ENCODE measurements around the gene R3HDM2.

R3HDM2 gene

DNA sequence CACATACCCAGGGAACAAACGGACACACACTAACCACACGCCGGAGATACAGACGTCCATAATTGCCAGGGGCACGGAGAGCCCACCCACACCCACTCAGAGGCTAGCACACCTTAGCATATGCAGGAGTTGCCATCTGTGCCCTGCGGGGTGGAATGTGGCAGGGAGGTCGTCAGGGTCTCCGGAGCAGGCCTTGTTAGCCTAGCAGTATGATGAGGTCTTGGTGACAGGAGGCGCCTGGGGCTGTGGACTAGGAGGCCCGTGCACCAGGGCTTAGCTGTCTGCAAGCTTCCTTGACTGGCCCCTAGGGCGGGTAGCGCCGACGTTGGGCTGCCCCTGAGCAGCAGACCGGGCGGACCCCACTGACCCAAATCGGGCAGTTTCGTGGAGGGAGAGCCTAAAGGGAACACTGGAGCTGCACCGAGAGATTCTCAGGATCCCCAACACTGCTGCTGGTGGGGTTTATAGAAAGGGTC lies 189.9 kb downstream of the R3HDM2 start:
- Mint-ChIP-seq H3K27ac (peak overlapping the region; percentile 93), H3K27me3 (peaks cover 68% of the 10 kb centered on the region)

DNA sequence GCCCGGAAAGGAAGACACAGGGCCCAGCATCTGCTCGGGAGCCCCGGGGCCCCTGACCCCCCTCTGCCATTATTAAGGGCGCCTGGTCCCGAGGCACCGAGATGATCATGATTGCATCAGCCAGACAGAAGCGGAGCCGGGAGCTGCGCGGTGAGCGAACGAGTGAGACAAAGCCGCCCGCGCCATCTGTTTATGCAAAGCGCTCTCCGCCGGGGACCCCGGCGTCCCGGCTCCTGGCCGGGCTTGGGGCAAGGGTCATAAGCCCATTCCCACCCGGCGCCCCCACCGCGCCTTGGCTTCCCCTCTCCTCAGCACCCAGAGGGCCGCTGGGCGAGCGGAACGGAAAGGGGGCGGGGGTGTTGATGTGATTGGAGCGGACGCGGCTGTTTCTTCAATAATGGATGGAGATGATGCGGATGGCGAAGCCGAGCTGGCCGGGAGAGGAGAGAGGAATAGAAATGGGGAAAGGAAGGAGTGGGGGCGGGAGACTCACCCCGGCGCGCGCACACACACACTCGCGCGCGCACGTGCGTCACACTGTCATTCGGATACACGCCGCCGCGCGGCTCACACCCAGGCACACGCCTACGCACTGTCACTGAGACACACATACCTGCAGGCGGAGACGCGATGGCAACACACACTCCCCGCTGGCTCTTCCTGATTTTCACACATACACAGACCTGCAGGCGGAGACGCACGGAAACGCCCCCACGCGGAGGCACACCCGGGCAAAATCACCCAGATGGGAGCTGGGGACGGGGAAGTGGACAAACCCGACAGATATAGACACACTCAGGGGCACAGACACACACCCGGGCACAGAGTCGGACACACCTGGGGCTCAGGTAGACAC lies 190.5 kb downstream of the R3HDM2 start:
- Mint-ChIP-seq H3K4me1 (ENCODE audit: low read depth) (peaks cover 80% of the 10 kb centered on the region), H3K36me3 (ENCODE audit: low read depth) (peaks cover 2% of the 10 kb centered on the region)

More for the DNA sequence above, 189.9 kb downstream of the R3HDM2 start:
- H3K36me3 Mint-ChIP-seq (ENCODE audit: low read depth), result no peaks in the 10 kb centered on the region
- peaks cover 77% of the 10 kb centered on the region for H3K4me1 Mint-ChIP-seq (ENCODE audit: low read depth)
- H3K9me3 Mint-ChIP-seq, result no peaks in the 10 kb centered on the region
- H3K4me3 Mint-ChIP-seq, result peak overlapping the region; percentile 88

DNA sequence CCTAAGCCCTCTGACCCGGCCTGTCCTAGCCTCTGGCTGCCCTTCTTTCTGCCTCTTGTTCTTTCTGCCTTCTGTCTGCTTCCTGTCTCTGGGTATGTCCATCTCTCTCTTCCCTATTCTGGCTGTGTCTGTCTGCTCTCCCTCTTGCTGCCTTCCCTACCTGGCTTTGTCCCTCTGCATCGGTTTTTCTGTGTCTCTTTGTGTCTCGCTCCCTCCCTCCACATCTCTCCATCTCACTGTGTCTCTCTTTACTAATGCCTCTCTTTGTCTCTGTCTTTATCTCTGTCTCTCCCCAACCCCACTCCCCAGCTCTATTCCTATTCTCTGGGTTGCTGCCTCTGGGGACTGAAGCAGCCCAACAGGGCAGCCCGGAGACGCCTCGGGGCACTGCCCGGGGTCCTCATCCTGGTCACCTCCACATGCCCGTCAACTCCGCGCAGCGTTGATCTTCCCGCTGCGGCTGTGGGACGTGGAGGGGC lies 191.2 kb downstream of the R3HDM2 start:
- Mint-ChIP-seq H3K4me1 (ENCODE audit: low read depth) (peaks cover 84% of the 10 kb centered on the region), H3K4me3 (peak overlapping the region; percentile 88), H3K36me3 (ENCODE audit: low read depth) (peaks cover 6% of the 10 kb centered on the region)

More for the DNA sequence above, 190.5 kb downstream of the R3HDM2 start:
- H3K4me3 Mint-ChIP-seq, result peak overlapping the region; percentile 88
- H3K9me3 Mint-ChIP-seq, result no peaks in the 10 kb centered on the region
- peak overlapping the region; percentile 93 for H3K27ac Mint-ChIP-seq
- peaks cover 68% of the 10 kb centered on the region for H3K27me3 Mint-ChIP-seq

DNA sequence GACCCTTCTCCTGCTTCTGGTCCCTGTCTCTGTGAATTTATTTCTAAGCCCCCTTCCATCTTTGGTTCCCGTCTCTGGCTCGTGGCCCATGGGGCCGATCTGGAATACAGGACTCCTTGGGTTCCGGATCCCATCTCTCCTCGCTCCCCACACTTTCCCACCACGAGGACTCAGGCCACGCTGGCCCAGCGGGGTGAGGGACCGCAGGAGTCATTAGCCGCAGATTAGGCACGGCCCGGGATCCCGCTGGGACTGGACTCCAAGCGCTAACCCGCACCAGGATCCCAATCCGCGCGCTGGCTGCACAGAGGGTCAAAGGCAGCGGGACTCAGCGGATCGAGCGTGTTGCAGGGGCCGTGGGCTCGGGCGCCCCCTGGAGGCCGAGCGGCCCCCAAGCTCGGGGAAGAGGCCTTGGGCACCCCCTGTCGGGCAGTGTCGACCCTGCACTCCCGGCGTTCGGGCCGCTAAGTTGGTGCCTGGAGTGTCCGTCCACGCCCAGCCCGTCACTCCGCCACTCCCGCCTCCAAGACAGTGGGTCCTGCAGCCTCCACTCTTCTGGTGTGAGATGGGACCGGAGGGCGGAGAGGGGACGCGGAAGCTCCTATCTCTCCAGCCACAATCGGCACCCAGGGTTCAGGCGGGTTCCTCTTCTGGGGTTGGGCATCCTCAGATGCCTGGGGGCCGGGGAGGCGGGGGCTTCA lies 191.8 kb downstream of the R3HDM2 start:
- Mint-ChIP-seq H3K36me3 (ENCODE audit: low read depth) (peaks cover 12% of the 10 kb centered on the region), H3K4me3 (peak overlapping the region; percentile 88), H3K27me3 (peaks cover 58% of the 10 kb centered on the region), H3K27ac (peak overlapping the region; percentile 56), H3K4me1 (ENCODE audit: low read depth) (peaks cover 84% of the 10 kb centered on the region), H3K9me3 (no peaks in the 10 kb centered on the region)

More for the DNA sequence above, 191.2 kb downstream of the R3HDM2 start:
- H3K27ac Mint-ChIP-seq, result peak overlapping the region; percentile 88
- peaks cover 64% of the 10 kb centered on the region for H3K27me3 Mint-ChIP-seq
- no peaks in the 10 kb centered on the region for H3K9me3 Mint-ChIP-seq

DNA sequence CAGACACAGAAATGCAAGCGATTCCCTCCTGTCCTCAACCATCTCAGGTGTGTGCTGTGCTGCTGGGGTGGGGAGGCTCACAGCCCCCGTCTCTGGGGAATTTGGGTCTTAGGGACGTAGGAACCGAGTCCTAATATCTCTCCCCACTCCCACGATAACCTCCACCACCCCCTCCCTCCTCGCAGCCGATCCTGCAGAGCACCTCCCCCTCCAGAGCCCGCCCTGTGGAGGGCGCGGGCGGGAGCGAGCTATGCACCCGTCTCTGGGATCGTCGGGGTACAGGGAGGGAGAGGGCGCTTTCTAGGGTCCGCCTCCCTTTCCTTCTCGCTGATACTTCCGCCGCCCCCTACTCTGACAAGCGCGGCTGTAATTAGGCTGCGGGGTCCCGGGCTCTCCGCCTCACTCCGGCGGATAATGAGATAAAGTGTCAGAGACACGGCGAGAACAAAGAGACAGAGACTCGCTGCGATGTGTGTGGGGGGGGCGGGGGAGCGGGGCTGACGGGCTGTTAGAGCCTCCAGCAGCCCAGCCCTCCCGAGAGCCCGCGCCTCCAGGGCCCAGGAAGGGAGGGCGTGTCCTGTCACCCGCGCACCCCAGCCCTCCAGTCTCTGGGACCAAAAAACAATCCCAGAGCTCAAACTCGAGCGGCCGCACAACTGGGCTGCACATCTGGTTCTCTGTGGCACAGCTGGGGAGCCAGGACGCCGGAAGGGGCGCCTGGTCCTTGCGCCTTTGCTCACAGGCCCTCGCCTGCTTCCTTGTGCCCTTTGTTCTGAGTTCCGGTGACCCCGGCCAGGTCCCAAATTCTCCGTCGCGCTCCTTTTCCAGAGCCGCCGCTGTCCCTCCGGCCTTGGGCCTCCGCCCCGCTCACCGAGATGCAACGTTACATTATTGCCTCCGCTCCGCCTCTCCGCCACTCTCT lies 192.7 kb downstream of the R3HDM2 start:
- Mint-ChIP-seq H3K4me1 (ENCODE audit: low read depth) (peaks cover 86% of the 10 kb centered on the region), H3K27ac (peak overlapping the region; percentile 56), H3K4me3 (peak overlapping the region; percentile 88), H3K36me3 (ENCODE audit: low read depth) (peaks cover 21% of the 10 kb centered on the region), H3K9me3 (no peaks in the 10 kb centered on the region), H3K27me3 (peaks cover 53% of the 10 kb centered on the region)

DNA sequence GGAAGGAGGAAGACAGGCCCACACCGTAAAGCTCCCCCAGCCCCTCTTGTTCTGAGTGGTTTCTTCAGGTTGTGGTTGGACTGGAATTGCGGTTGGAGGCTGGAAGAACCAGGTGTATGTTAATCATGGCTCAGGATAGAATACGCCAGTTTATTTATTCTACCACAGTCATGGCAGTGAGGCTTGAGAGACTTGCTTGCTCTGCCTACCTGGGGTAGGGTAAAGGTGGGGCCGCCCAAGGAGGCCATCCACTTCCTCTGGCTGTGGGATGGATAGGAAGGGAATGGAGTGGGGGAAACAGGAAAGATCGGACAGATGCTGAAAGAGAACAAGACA lies 193.3 kb downstream of the R3HDM2 start:
- Mint-ChIP-seq H3K4me1 (ENCODE audit: low read depth) (peaks cover 85% of the 10 kb centered on the region), H3K27me3 (peaks cover 51% of the 10 kb centered on the region), H3K27ac (no peak overlapping the region), H3K36me3 (ENCODE audit: low read depth) (peaks cover 27% of the 10 kb centered on the region), H3K9me3 (no peaks in the 10 kb centered on the region), H3K4me3 (peak overlapping the region; percentile 21)

- H3K36me3 Mint-ChIP-seq (ENCODE audit: low read depth), result peaks cover 29% of the 10 kb centered on the region
- no peak overlapping the region for H3K4me3 Mint-ChIP-seq
- H3K9me3 Mint-ChIP-seq, result no peaks in the 10 kb centered on the region
- H3K4me1 Mint-ChIP-seq (ENCODE audit: low read depth), result peaks cover 83% of the 10 kb centered on the region
- peaks cover 47% of the 10 kb centered on the region for H3K27me3 Mint-ChIP-seq
- H3K27ac Mint-ChIP-seq, result no peak overlapping the region
Observed at GRCh38 chr12:57236925-57237595, 193.8 kb downstream of the R3HDM2 start.

DNA sequence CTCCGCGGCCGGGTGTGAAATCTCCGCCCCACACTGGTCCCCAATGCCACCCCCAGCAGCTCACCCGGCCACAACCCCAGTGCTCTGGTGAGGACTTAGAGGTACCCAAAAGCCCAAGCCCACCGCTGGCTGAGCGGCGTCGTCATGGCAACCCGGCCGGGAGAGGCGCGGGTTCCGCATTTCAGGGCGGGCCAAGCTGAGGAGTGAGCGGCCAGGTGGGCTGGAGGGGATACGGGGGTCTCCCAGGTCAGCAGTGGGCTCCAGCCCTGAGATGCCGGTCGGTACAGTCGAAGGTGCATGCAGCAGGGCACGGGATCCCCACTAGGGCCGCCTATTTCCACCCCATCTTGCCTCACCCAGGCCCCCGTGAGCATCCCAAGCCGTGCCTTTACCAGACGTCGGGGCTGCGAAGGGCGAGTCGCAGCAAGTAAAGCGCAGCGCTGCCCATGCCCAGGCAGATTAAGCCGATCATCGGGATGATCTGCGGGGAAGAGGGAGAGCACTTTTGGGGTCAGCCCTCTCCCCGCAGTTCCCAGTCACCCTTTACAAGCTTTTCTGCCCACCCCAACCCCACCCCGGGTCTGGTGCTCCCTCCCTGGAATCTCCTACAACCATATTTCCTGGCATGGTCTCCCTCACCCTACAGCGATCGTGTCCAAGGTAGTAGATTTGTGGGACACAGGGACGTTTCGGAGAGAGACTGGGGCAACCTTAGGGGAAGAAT lies 194.5 kb downstream of the R3HDM2 start:
- Mint-ChIP-seq H3K27me3 (peaks cover 40% of the 10 kb centered on the region), H3K4me3 (no peak overlapping the region), H3K4me1 (ENCODE audit: low read depth) (peaks cover 82% of the 10 kb centered on the region), H3K27ac (no peak overlapping the region), H3K36me3 (ENCODE audit: low read depth) (peaks cover 36% of the 10 kb centered on the region), H3K9me3 (no peaks in the 10 kb centered on the region)

DNA sequence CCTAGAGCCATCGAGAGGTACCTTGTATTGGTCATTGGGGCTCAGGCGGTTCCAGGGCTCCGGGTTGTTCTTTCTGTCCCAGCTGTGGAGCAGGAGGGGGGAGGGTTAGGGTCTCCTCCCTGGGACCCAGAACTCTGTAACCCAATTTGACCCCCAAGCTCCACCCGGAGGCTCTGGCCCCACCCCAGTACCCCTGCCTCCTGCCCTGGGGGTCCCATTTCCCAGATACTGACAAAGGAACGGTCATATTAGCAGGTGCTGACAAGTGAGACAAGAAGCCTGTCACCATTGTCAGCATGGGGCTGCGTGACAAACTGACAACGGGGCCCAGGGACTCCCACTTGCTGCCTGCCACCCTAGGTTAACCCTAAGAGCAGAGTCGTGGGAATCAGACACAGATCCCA lies 195.1 kb downstream of the R3HDM2 start:
- Mint-ChIP-seq H3K27me3 (peaks cover 33% of the 10 kb centered on the region), H3K27ac (no peak overlapping the region), H3K36me3 (ENCODE audit: low read depth) (peaks cover 43% of the 10 kb centered on the region), H3K4me1 (ENCODE audit: low read depth) (peaks cover 82% of the 10 kb centered on the region), H3K4me3 (no peak overlapping the region), H3K9me3 (no peaks in the 10 kb centered on the region)

GRCh38 chr12:57235017-57235727 lies 195.7 kb downstream of the R3HDM2 start:
- H3K27me3 Mint-ChIP-seq, result peaks cover 29% of the 10 kb centered on the region
- H3K4me3 Mint-ChIP-seq, result no peak overlapping the region
- H3K27ac Mint-ChIP-seq, result no peak overlapping the region
- peaks cover 48% of the 10 kb centered on the region for H3K36me3 Mint-ChIP-seq (ENCODE audit: low read depth)
- H3K4me1 Mint-ChIP-seq (ENCODE audit: low read depth), result peaks cover 82% of the 10 kb centered on the region
- H3K9me3 Mint-ChIP-seq, result no peaks in the 10 kb centered on the region

DNA sequence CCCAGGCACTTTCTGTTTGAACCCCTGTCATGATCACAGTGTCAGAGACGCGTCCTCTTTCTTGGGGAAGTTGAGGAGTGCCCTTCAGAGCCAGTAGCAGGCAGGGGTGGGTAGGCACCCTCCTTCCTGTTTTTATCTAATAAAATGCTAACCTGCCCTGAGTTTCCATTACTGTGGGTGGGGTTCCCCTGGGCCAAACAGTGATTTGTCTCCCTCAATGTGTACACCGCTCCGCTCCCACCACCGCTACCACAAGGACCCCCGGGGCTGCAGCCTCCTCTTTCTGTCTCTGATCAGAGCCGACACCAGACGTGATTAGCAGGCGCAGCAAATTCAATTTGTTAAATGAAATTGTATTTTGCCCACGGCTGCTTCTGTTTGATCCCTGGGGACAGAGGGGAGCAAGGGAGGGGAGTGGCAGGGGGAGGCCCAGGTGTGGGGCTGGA lies 196.2 kb downstream of the R3HDM2 start:
- peaks cover 26% of the 10 kb centered on the region for H3K27me3 Mint-ChIP-seq
- H3K36me3 Mint-ChIP-seq (ENCODE audit: low read depth), result peaks cover 54% of the 10 kb centered on the region
- H3K4me3 Mint-ChIP-seq, result no peak overlapping the region
- no peak overlapping the region for H3K27ac Mint-ChIP-seq
- H3K9me3 Mint-ChIP-seq, result no peaks in the 10 kb centered on the region
- peaks cover 77% of the 10 kb centered on the region for H3K4me1 Mint-ChIP-seq (ENCODE audit: low read depth)

DNA sequence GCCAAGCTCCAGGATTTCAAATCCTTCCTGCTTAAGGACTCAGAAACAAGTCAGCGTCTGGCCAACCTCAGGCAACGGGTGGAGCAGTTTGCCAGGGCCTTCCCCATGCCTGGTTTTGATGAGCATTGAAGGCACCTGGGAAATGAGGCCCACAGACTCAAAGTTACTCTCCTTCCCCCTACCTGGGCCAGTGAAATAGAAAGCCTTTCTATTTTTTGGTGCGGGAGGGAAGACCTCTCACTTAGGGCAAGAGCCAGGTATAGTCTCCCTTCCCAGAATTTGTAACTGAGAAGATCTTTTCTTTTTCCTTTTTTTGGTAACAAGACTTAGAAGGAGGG lies 196.6 kb downstream of the R3HDM2 start:
- Mint-ChIP-seq H3K4me1 (ENCODE audit: low read depth) (peaks cover 75% of the 10 kb centered on the region), H3K27ac (no peak overlapping the region), H3K36me3 (ENCODE audit: low read depth) (peaks cover 55% of the 10 kb centered on the region), H3K9me3 (no peaks in the 10 kb centered on the region), H3K27me3 (peaks cover 24% of the 10 kb centered on the region), H3K4me3 (no peak overlapping the region)

Data from stimulated activated naive CD8-positive, alpha-beta T cell treated with anti-CD3 and anti-CD28 coated beads, Interleukin-15, Interleukin-2, amounts not matched to agents 100 ng/mL and 50 ng/mL, for 24 hours (primary cell).